Naive thymus-derived CD8-positive, alpha-beta T cell (primary cell): ENCODE data around the gene DUSP16. TPM values are rescaled to one million over a fixed set of nuclear protein-coding genes. Genes with fewer than 3 reads are reported as not detected.
A peak's percentile ranks its signal among the peaks of the same experiment; 100 is the strongest.

Experiments used
- ATAC-seq, 2 donors: fragments of 150-1000 bp; cut with Tn5 transposase in 1 of 2; sonication (Bioruptor Pico), chemical (Tn5 transposase) in 1 of 2; 1 replicate in 1 of 2; 2 replicates in 1 of 2; pipeline ENCODE4 v1.10.0; 2021; ENCODE audit warnings: mild to moderate bottlenecking in 2 of 2, moderate library complexity in 2 of 2
- POLR2A ChIA-PET: fragments of 350-600 bp; sonication (Branson Sonifier 250); formaldehyde crosslinking; loops from one replicate; lab custom pipeline; 2021; ENCODE audit warnings: antibody characterized with exemption; lab: Charles Lee
- DNase-seq, 10 donors: peaks; one replicate each; pipeline versions ENCODE4 v3.0.0 to v3.0.0-alpha.2; 2020 to 2022
- H3K27ac Mint-ChIP-seq, 10 donors: one replicate each; pipeline ENCODE4 v1.8.0; 2020 to 2022; ENCODE audit warnings: mild to moderate bottlenecking in 10 of 10, mixed read lengths in 10 of 10, moderate library complexity in 4 of 10, inconsistent platforms in 1 of 10
- H3K27me3 Mint-ChIP-seq, 5 donors: one replicate each; pipeline ENCODE4 v1.8.0; 2021 to 2022; ENCODE audit warnings: mixed read lengths in 5 of 5
- H3K36me3 Mint-ChIP-seq, 3 donors: one replicate each; pipeline ENCODE4 v1.8.0; 2020 to 2022; ENCODE audit warnings: mixed read lengths in 3 of 3, mild to moderate bottlenecking in 2 of 3, inconsistent platforms in 1 of 3
- H3K4me1 Mint-ChIP-seq, 4 donors: one replicate each; pipeline ENCODE4 v1.8.0; 2021 to 2022; ENCODE audit warnings: mixed read lengths in 4 of 4
- H3K4me3 Mint-ChIP-seq, 10 donors: one replicate each; pipeline ENCODE4 v1.8.0; 2020 to 2022; ENCODE audit warnings: mild to moderate bottlenecking in 10 of 10, mixed read lengths in 10 of 10, moderate library complexity in 6 of 10, inconsistent platforms in 1 of 10
- H3K9me3 Mint-ChIP-seq, 9 donors: one replicate each; pipeline ENCODE4 v1.8.0; 2020 to 2022; ENCODE audit warnings: mixed read lengths in 9 of 9, mild to moderate bottlenecking in 3 of 9, inconsistent platforms in 1 of 9, moderate library complexity in 1 of 9
- polyA plus RNA-seq, 3 donors: library from polyadenylated mRNA; unstranded; fragments of 300-500 nt; fragmentation: Illumina TruSeq; gene quantifications; one replicate each; pipeline ENCODE4 v1.2.3, GENCODE V29; 2021
- total RNA-seq, 8 experiments: library from RNA in 2 of 8; stranded (reverse) in 2 of 8; gene quantifications; one replicate each; pipeline ENCODE4 v1.2.3 and lab custom pipeline; 2021 to 2026

DUSP16 gene
- total and polyA plus RNA-seq, 5 experiments from 2014 or later, result 4.5 to 30.4 (median 4.7) TPM

- DNase-seq (no peak), ATAC-seq (no peak)
- peak overlapping the region in 7 of 10 donors; percentile 8 to 96 (median 16) for H3K27ac Mint-ChIP-seq
- peaks cover 12 to 35% (median 23%) of the 10 kb centered on the region in 3 donors for H3K36me3 Mint-ChIP-seq
- no peaks in the 10 kb centered on the region for H3K27me3 Mint-ChIP-seq
- no peak overlapping the region for H3K4me3 Mint-ChIP-seq
- H3K9me3 Mint-ChIP-seq, result no peaks in the 10 kb centered on the region
- peaks cover 27 to 71% (median 51%) of the 10 kb centered on the region in 4 donors for H3K4me1 Mint-ChIP-seq
- POLR2A ChIA-PET, result no interaction called here
Measured at GRCh38 chr12:12469386-12469785, 93.3 kb downstream of the DUSP16 start.

GRCh38 chr12:12468575-12468974, 94.1 kb downstream of the DUSP16 start:
- H3K27me3 Mint-ChIP-seq, result no peaks in the 10 kb centered on the region
- ATAC-seq, result no peak

GRCh38 chr12:12467688-12468261, 94.9 kb downstream of the DUSP16 start:
- POLR2A ChIA-PET, result interaction anchor here (0.8 to 4.5 kb wide), 3 partner anchors 13 to 96 kb away, joined by 3 to 44 read pairs (median 37); no protein-coding TSS in a partner anchor
- DNase-seq (peak in 2 of 10 donors; percentile 27 to 39), ATAC-seq (no peak)
- Mint-ChIP-seq H3K9me3 (no peaks in the 10 kb centered on the region), H3K4me1 (peaks cover 26 to 60% (median 52%) of the 10 kb centered on the region in 4 donors), H3K36me3 (peaks cover 6 to 30% (median 15%) of the 10 kb centered on the region in 3 donors), H3K4me3 (peak overlapping the region in 9 of 10 donors; percentile 6 to 53 (median 39)), H3K27me3 (no peaks in the 10 kb centered on the region), H3K27ac (peak overlapping the region; percentile 90 to 100 (median 96))

More at GRCh38 chr12:12468575-12468974, 94.1 kb downstream of the DUSP16 start:
- POLR2A ChIA-PET, result interaction anchor here (4.4 to 4.5 kb wide), 2 partner anchors 12 to 27 kb away, joined by 37 to 44 read pairs; no protein-coding TSS in a partner anchor
- Mint-ChIP-seq H3K4me1 (peaks cover 27 to 64% (median 50%) of the 10 kb centered on the region in 4 donors), H3K36me3 (peaks cover 11 to 35% (median 20%) of the 10 kb centered on the region in 3 donors), H3K27ac (peak overlapping the region; percentile 90 to 100 (median 96)), H3K9me3 (no peaks in the 10 kb centered on the region), H3K4me3 (peak overlapping the region in 4 of 10 donors; percentile 20 to 46 (median 33))
- no peak for DNase-seq

- H3K27me3 Mint-ChIP-seq, result no peaks in the 10 kb centered on the region
- H3K36me3 Mint-ChIP-seq, result peaks cover 6 to 30% (median 15%) of the 10 kb centered on the region in 3 donors
- H3K4me3 Mint-ChIP-seq, result peak overlapping the region in 9 of 10 donors; percentile 36 to 72 (median 46)
- H3K9me3 Mint-ChIP-seq, result no peaks in the 10 kb centered on the region
- H3K27ac Mint-ChIP-seq, result peak overlapping the region; percentile 90 to 100 (median 96)
- DNase-seq, result peak in 5 of 10 donors; percentile 5 to 39 (median 34)
- peaks cover 26 to 60% (median 52%) of the 10 kb centered on the region in 4 donors for H3K4me1 Mint-ChIP-seq
- ATAC-seq, result peak; percentile 13 to 49
- POLR2A ChIA-PET, result interaction anchor here (0.6 to 4.5 kb wide), 9 partner anchors 8 to 230 kb away, joined by 3 to 44 read pairs (median 3); no protein-coding TSS in a partner anchor
Measured at GRCh38 chr12:12467264-12467663, 95.4 kb downstream of the DUSP16 start.

- Mint-ChIP-seq H3K27me3 (no peaks in the 10 kb centered on the region), H3K9me3 (no peaks in the 10 kb centered on the region), H3K4me3 (peak overlapping the region in 9 of 10 donors; percentile 58 to 86 (median 74)), H3K27ac (peak overlapping the region; percentile 90 to 100 (median 96)), H3K4me1 (peaks cover 30 to 68% (median 58%) of the 10 kb centered on the region in 4 donors), H3K36me3 (peaks cover 6 to 26% (median 16%) of the 10 kb centered on the region in 3 donors)
- POLR2A ChIA-PET, result interaction anchor here (0.5 to 4.5 kb wide), 16 partner anchors 9 to 824 kb away, joined by 3 to 44 read pairs (median 4); partner anchors contain the start of genes BORCS5 and LRP6
- DNase-seq (peak; percentile 23 to 92 (median 74)), ATAC-seq (peak; percentile 94 to 97)
Measured at GRCh38 chr12:12466157-12466556, 96.5 kb downstream of the DUSP16 start.

GRCh38 chr12:12465522-12465921, 97.1 kb downstream of the DUSP16 start:
- Mint-ChIP-seq H3K36me3 (peaks cover 4 to 20% (median 13%) of the 10 kb centered on the region in 3 donors), H3K4me1 (peaks cover 28 to 62% (median 55%) of the 10 kb centered on the region in 4 donors), H3K9me3 (no peaks in the 10 kb centered on the region), H3K27ac (peak overlapping the region; percentile 90 to 100 (median 96)), H3K4me3 (peak overlapping the region in 1 of 10 donors; percentile 19), H3K27me3 (no peaks in the 10 kb centered on the region)
- DNase-seq, result no peak
- POLR2A ChIA-PET, result interaction anchor here (0.5 to 4.5 kb wide), 10 partner anchors 10 to 823 kb away, joined by 3 to 44 read pairs (median 4); no protein-coding TSS in a partner anchor
- no peak for ATAC-seq

- Mint-ChIP-seq H3K27me3 (no peaks in the 10 kb centered on the region), H3K36me3 (peaks cover 0 to 9% (median 7%) of the 10 kb centered on the region in 3 donors), H3K4me3 (peak overlapping the region in 1 of 10 donors; percentile 15), H3K27ac (peak overlapping the region in 7 of 10 donors; percentile 34 to 67 (median 49)), H3K9me3 (no peaks in the 10 kb centered on the region), H3K4me1 (peaks cover 17 to 37% (median 33%) of the 10 kb centered on the region in 4 donors)
- POLR2A ChIA-PET, result no interaction called here
- ATAC-seq (no peak), DNase-seq (no peak)
Measured at GRCh38 chr12:12461923-12462315, 100.7 kb downstream of the DUSP16 start.

GRCh38 chr12:12460935-12461922, 101.4 kb downstream of the DUSP16 start:
- POLR2A ChIA-PET, result interaction anchor here (0.6 to 0.7 kb wide), 3 partner anchors 264 to 510 kb away, joined by 3 to 8 read pairs (median 3); no protein-coding TSS in a partner anchor
- no peak for DNase-seq
- Mint-ChIP-seq H3K9me3 (no peaks in the 10 kb centered on the region), H3K27ac (peak overlapping the region in 8 of 10 donors; percentile 11 to 67 (median 46)), H3K27me3 (no peaks in the 10 kb centered on the region), H3K4me3 (peak overlapping the region in 2 of 10 donors; percentile 29 to 61), H3K4me1 (peaks cover 14 to 31% (median 27%) of the 10 kb centered on the region in 4 donors), H3K36me3 (peaks cover 0 to 6% (median 5%) of the 10 kb centered on the region in 3 donors)
- ATAC-seq, result no peak

- Mint-ChIP-seq H3K36me3 (peaks cover 0 to 6% (median 6%) of the 10 kb centered on the region in 3 donors), H3K4me3 (no peak overlapping the region), H3K27ac (peak overlapping the region in 5 of 10 donors; percentile 3 to 83 (median 55)), H3K4me1 (peaks cover 4 to 7% (median 5%) of the 10 kb centered on the region in 4 donors), H3K9me3 (no peaks in the 10 kb centered on the region), H3K27me3 (no peaks in the 10 kb centered on the region)
- DNase-seq (no peak), ATAC-seq (no peak)
- POLR2A ChIA-PET, result no interaction called here
Measured at GRCh38 chr12:12456637-12457036, 106.0 kb downstream of the DUSP16 start.

GRCh38 chr12:12454315-12454714, 108.3 kb downstream of the DUSP16 start:
- ATAC-seq, result no peak
- POLR2A ChIA-PET, result no interaction called here
- H3K4me3 Mint-ChIP-seq, result no peak overlapping the region
- H3K36me3 Mint-ChIP-seq, result peaks cover 0 to 4% (median 3%) of the 10 kb centered on the region in 3 donors
- DNase-seq, result no peak
- peaks cover 0 to 4% (median 3%) of the 10 kb centered on the region in 4 donors for H3K4me1 Mint-ChIP-seq
- no peaks in the 10 kb centered on the region for H3K27me3 Mint-ChIP-seq
- H3K9me3 Mint-ChIP-seq, result no peaks in the 10 kb centered on the region
- H3K27ac Mint-ChIP-seq, result no peak overlapping the region

- Mint-ChIP-seq H3K4me3 (no peak overlapping the region), H3K4me1 (peaks cover 0 to 8% (median 3%) of the 10 kb centered on the region in 4 donors), H3K36me3 (peaks cover 0 to 4% (median 3%) of the 10 kb centered on the region in 3 donors), H3K9me3 (no peaks in the 10 kb centered on the region), H3K27me3 (no peaks in the 10 kb centered on the region), H3K27ac (no peak overlapping the region)
- no peak for ATAC-seq
- DNase-seq, result no peak
- POLR2A ChIA-PET, result interaction anchor here (0.9 kb wide), 1 partner anchor 12 kb away, joined by 3 read pairs; no protein-coding TSS in a partner anchor
Measured at GRCh38 chr12:12453635-12454034, 109.0 kb downstream of the DUSP16 start.
